Measurements from ENCODE around the gene BAIAP3. TPM values are rescaled to one million over a fixed set of nuclear protein-coding genes. Genes with fewer than 3 reads are reported as not detected.

Gene BAIAP3
- total and polyA plus RNA-seq, 10 donors = 2.7 to 15.7 (median 6.3) TPM

DNA sequence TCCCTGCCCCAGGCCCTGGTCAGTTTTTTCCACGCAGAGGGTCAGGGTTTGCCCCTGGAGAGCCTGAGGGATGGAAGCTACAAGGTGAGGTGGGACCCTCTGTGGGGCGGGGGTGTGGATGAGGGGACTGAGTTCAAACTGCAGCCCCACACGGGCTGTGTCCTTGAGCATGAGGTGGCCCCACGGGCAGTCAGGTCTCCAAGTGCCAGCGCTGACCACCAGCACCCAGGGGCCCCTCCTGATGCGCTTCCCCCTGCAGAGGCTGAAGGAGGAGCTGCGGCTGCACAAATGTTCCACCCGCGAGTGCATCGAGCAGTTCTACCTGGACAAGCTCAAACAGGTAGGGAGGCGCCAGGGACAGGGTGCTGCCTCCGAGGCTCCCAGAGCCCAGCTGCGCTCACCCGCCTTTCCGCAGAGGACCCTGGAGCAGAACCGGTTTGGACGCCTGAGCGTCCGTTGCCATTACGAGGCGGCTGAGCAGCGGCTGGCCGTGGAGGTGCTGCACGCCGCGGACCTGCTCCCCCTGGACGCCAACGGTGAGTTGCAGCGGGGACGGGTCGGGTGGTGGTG lies 13.9 kb downstream of the BAIAP3 start:
- TF ChIP-seq POLR2AphosphoS5 (IDR thresholded peaks at IDR 0.05) (no peak), POLR2A (IDR thresholded peaks at IDR 0.05) (no peak)
- TF ChIP-seq, protein P1, sequence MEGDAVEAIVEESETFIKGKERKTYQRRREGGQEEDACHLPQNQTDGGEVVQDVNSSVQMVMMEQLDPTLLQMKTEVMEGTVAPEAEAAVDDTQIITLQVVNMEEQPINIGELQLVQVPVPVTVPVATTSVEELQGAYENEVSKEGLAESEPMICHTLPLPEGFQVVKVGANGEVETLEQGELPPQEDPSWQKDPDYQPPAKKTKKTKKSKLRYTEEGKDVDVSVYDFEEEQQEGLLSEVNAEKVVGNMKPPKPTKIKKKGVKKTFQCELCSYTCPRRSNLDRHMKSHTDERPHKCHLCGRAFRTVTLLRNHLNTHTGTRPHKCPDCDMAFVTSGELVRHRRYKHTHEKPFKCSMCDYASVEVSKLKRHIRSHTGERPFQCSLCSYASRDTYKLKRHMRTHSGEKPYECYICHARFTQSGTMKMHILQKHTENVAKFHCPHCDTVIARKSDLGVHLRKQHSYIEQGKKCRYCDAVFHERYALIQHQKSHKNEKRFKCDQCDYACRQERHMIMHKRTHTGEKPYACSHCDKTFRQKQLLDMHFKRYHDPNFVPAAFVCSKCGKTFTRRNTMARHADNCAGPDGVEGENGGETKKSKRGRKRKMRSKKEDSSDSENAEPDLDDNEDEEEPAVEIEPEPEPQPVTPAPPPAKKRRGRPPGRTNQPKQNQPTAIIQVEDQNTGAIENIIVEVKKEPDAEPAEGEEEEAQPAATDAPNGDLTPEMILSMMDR (IDR thresholded peaks at IDR 0.05 in 8 of 11, conservative IDR thresholded peaks at IDR 0.05 in 3 of 11) = no peak
- no peak for DNase-seq
- intact Hi-C loops (cut with DNase I; ENCODE audit: low total_unique reads) = no loop called here
- no peak overlapping the region for H3K27ac ChIP-seq
- H3K9me3 ChIP-seq = no peaks in the 10 kb centered on the region
- WGBS, 5 donors = 87 to 98% (median 93%) methylated on average over 6 to 31 of the region's 31 CpGs
- H3K4me1 ChIP-seq = peaks cover 16 to 46% (median 33%) of the 10 kb centered on the region in 6 donors
- H3K27me3 ChIP-seq (replicated peaks in 1 of 7) = no peaks in the 10 kb centered on the region
- H3K4me3 ChIP-seq = no peak overlapping the region
- peaks cover 0 to 37% (median 30%) of the 10 kb centered on the region in 6 donors for H3K36me3 ChIP-seq

- DNase-seq = no peak
- TF ChIP-seq, protein P1 (IDR thresholded peaks at IDR 0.05 in 8 of 11, conservative IDR thresholded peaks at IDR 0.05 in 3 of 11) = no peak
- no peak for TF ChIP-seq POLR2AphosphoS5 (IDR thresholded peaks at IDR 0.05)
- TF ChIP-seq POLR2A (IDR thresholded peaks at IDR 0.05) = no peak
- Histone ChIP-seq H3K4me1 (peaks cover 21 to 46% (median 33%) of the 10 kb centered on the region in 6 donors), H3K36me3 (peaks cover 0 to 37% (median 30%) of the 10 kb centered on the region in 6 donors), H3K27ac (no peak overlapping the region), H3K4me3 (no peak overlapping the region), H3K27me3 (replicated peaks in 1 of 7) (no peaks in the 10 kb centered on the region), H3K9me3 (no peaks in the 10 kb centered on the region)
- 89 to 93% (median 91%) methylated on average over 16 to 29 of the region's 29 CpGs; no CpG with 5 or more reads in 1 of the 5 donors for WGBS, 5 donors
- intact Hi-C loops (cut with DNase I; ENCODE audit: low total_unique reads) = no loop called here
Measured at GRCh38 chr16:1347962-1348361, 14.5 kb downstream of the BAIAP3 start.

DNA sequence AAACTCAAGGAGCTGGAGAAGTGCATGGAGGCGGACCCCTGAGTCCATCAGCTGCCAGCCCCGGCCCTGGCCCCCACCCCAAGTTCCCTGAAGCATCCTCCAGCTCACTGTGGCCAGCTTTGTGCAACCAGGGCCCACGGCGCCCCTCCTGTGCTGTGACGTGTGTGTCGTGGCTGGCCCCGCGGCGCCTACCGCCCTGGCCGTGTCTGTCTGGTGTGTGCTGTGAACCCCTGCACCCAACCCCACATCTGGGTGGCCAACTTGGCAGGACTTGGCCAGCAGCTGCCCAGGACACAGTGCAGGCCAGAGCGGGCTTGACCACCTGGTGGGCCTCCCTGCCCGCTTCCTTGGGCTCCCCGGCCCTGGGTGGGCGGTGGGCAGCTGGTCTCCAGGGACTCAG lies 15.0 kb downstream of the BAIAP3 start:
- TF ChIP-seq POLR2A (IDR thresholded peaks at IDR 0.05) = no peak
- peak in 1 of 3 donors; percentile 23 for TF ChIP-seq POLR2AphosphoS5 (IDR thresholded peaks at IDR 0.05)
- TF ChIP-seq, protein P1 (IDR thresholded peaks at IDR 0.05 in 8 of 11, conservative IDR thresholded peaks at IDR 0.05 in 3 of 11) = no peak
- 87 to 95% (median 92%) methylated on average over 11 to 15 of the region's 15 CpGs for WGBS, 5 donors
- H3K36me3 ChIP-seq = peaks cover 0 to 37% (median 30%) of the 10 kb centered on the region in 6 donors
- no peak for DNase-seq
- no peaks in the 10 kb centered on the region for H3K9me3 ChIP-seq
- H3K27ac ChIP-seq = no peak overlapping the region
- peaks cover 18 to 46% (median 33%) of the 10 kb centered on the region in 6 donors for H3K4me1 ChIP-seq
- no peaks in the 10 kb centered on the region for H3K27me3 ChIP-seq (replicated peaks in 1 of 7)
- H3K4me3 ChIP-seq = no peak overlapping the region
- intact Hi-C loops (cut with DNase I; ENCODE audit: low total_unique reads) = no loop called here

DNA sequence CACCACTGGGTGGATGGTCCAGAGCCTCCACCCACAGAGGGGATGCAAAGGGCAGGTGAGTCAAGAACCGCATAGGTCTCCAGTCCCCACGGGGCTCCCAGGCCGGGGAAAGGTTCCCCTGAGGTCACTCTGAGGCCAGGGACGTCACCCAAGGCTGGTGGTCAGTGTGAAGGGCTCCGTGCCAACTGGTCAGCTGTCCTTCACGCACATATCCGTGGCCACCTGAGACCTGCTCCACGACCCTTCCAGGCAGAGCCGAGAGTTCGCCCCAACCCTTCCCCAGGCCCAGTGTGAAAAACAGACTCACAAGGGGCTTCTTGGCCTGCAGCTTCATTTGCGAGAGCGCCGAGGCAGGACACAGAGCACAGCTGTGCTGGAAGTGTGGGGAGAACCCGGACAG lies 15.5 kb downstream of the BAIAP3 start:
- intact Hi-C loops (cut with DNase I; ENCODE audit: low total_unique reads) = no loop called here
- H3K4me3 ChIP-seq = no peak overlapping the region
- peaks cover 0 to 37% (median 30%) of the 10 kb centered on the region in 6 donors for H3K36me3 ChIP-seq
- DNase-seq = no peak
- H3K27ac ChIP-seq = no peak overlapping the region
- 84 to 96% (median 92%) methylated on average over 7 to 14 of the region's 14 CpGs for WGBS, 5 donors
- TF ChIP-seq, protein P1 (IDR thresholded peaks at IDR 0.05 in 8 of 11, conservative IDR thresholded peaks at IDR 0.05 in 3 of 11) = no peak
- TF ChIP-seq POLR2AphosphoS5 (IDR thresholded peaks at IDR 0.05) = no peak
- no peak for TF ChIP-seq POLR2A (IDR thresholded peaks at IDR 0.05)
- H3K4me1 ChIP-seq = peaks cover 17 to 46% (median 35%) of the 10 kb centered on the region in 6 donors
- H3K9me3 ChIP-seq = no peaks in the 10 kb centered on the region
- no peaks in the 10 kb centered on the region for H3K27me3 ChIP-seq (replicated peaks in 1 of 7)
